Suprapubic skin (tissue), 4 donors: ENCODE measurements around the gene EXD3. TPM values are rescaled to one million over a fixed set of nuclear protein-coding genes. Genes with fewer than 3 reads are reported as not detected.

Experiments used
- DNase-seq, 2 donors: peaks; one replicate each; pipeline ENCODE4 v3.0.0-alpha.2; 2019; ENCODE audit warnings: low spot score in 2 of 2
- H3K27ac ChIP-seq: fragments of 200-600 bp; sonication (generic); one replicate; pipeline ENCODE4 v1.5.1; 2019
- H3K27me3 ChIP-seq: fragments of 200-600 bp; sonication (generic); one replicate; pipeline ENCODE4 v1.5.1; 2019
- H3K36me3 ChIP-seq: fragments of 200-600 bp; sonication (generic); one replicate; pipeline ENCODE4 v1.5.1; 2019
- H3K4me1 ChIP-seq: fragments of 200-600 bp; sonication (generic); one replicate; pipeline ENCODE4 v1.5.1; 2019
- H3K4me3 ChIP-seq: fragments of 200-600 bp; sonication (generic); one replicate; pipeline ENCODE4 v1.5.1; 2019; ENCODE audit warnings: mild to moderate bottlenecking
- H3K9me3 ChIP-seq: fragments of 200-600 bp; sonication (generic); one replicate; pipeline ENCODE4 v1.5.1; 2019
- CTCF ChIP-seq, 2 donors: fragments of 200-600 bp in 1 of 2; fragments of 450-650 bp in 1 of 2; sonication (generic) in 1 of 2; IDR thresholded peaks; one replicate each; pipeline ENCODE4 v1.5.1; 2016 to 2019; ENCODE audit warnings: antibody characterized with exemption in 2 of 2, mild to moderate bottlenecking in 1 of 2, moderate library complexity in 1 of 2
- EP300 ChIP-seq: sonication (generic); formaldehyde crosslinking; IDR thresholded peaks from one replicate; pipeline ENCODE4 v1.6.1; 2017; ENCODE audit warnings: antibody characterized with exemption
- POLR2A ChIP-seq, 2 donors: fragments of 450-650 bp; IDR thresholded peaks; one replicate each; pipeline ENCODE4 v1.6.1; 2017; ENCODE audit warnings: antibody characterized with exemption in 2 of 2, mild to moderate bottlenecking in 2 of 2, moderate library complexity in 2 of 2
- POLR2AphosphoS5 ChIP-seq, 3 donors: sonication (generic); formaldehyde crosslinking; IDR thresholded peaks; one replicate each; pipeline ENCODE4 v1.6.1; 2017; ENCODE audit warnings: antibody characterized with exemption in 3 of 3
- WGBS: methylation state at CpG from one replicate; pipeline ENCODE4 v1.1.5; 2018; 5-methylcytosine and 5-hydroxymethylcytosine counted together
- total RNA-seq, 4 donors: library from RNA; depleted of rRNA; stranded (reverse); fragments of >200 nt; gene quantifications; one replicate each; pipeline ENCODE4 v1.1.0, GENCODE V29; 2016

Gene EXD3
- total RNA-seq, 4 donors from 2014 or later = 7.3 to 54.0 (median 16.4) TPM

GRCh38 chr9:137449931-137450538, 27.1 kb upstream of the EXD3 start:
- Histone ChIP-seq H3K36me3 (peaks cover 25% of the 10 kb centered on the region), H3K9me3 (no peaks in the 10 kb centered on the region), H3K27ac (no peak overlapping the region), H3K4me3 (no peak overlapping the region), H3K27me3 (no peaks in the 10 kb centered on the region), H3K4me1 (peaks cover 37% of the 10 kb centered on the region)
- 81% methylated on average over 9 of the region's 18 CpGs for WGBS
- no peak for TF ChIP-seq POLR2AphosphoS5 (IDR thresholded peaks at IDR 0.05)
- TF ChIP-seq POLR2A (IDR thresholded peaks at IDR 0.05) = no peak
- no peak for TF ChIP-seq CTCF (IDR thresholded peaks at IDR 0.05)
- no peak for TF ChIP-seq EP300
- DNase-seq = peak in 1 of 2 donors; percentile 71

- Histone ChIP-seq H3K4me1 (peaks cover 32% of the 10 kb centered on the region), H3K9me3 (no peaks in the 10 kb centered on the region), H3K4me3 (no peak overlapping the region), H3K27ac (no peak overlapping the region), H3K27me3 (no peaks in the 10 kb centered on the region), H3K36me3 (peaks cover 25% of the 10 kb centered on the region)
- TF ChIP-seq POLR2AphosphoS5 (IDR thresholded peaks at IDR 0.05) (no peak), EP300 (no peak), POLR2A (IDR thresholded peaks at IDR 0.05) (no peak), CTCF (IDR thresholded peaks at IDR 0.05) (no peak)
- WGBS = 88% methylated on average over 8 of the region's 36 CpGs
- peak in 1 of 2 donors; percentile 61 for DNase-seq
Measured at GRCh38 chr9:137449081-137449844, 26.3 kb upstream of the EXD3 start.

GRCh38 chr9:137448602-137448962, 25.6 kb upstream of the EXD3 start:
- no peak for TF ChIP-seq POLR2AphosphoS5 (IDR thresholded peaks at IDR 0.05)
- no peak for TF ChIP-seq POLR2A (IDR thresholded peaks at IDR 0.05)
- TF ChIP-seq CTCF (IDR thresholded peaks at IDR 0.05) = no peak
- no peak for TF ChIP-seq EP300

GRCh38 chr9:137447722-137448601, 25.0 kb upstream of the EXD3 start:
- Histone ChIP-seq H3K27ac (no peak overlapping the region), H3K4me3 (no peak overlapping the region), H3K9me3 (no peaks in the 10 kb centered on the region), H3K4me1 (peaks cover 24% of the 10 kb centered on the region), H3K27me3 (no peaks in the 10 kb centered on the region), H3K36me3 (peaks cover 21% of the 10 kb centered on the region)
- TF ChIP-seq POLR2AphosphoS5 (IDR thresholded peaks at IDR 0.05) = no peak
- TF ChIP-seq EP300 = no peak
- no peak for TF ChIP-seq CTCF (IDR thresholded peaks at IDR 0.05)
- no peak for TF ChIP-seq POLR2A (IDR thresholded peaks at IDR 0.05)
- peak in 1 of 2 donors; percentile 64 for DNase-seq
- WGBS = 91% methylated on average over 9 of the region's 27 CpGs

More at GRCh38 chr9:137448602-137448962, 25.6 kb upstream of the EXD3 start:
- H3K36me3 ChIP-seq = peaks cover 25% of the 10 kb centered on the region
- 92% methylated on average over 5 of the region's 16 CpGs for WGBS
- H3K27ac ChIP-seq = no peak overlapping the region
- H3K4me3 ChIP-seq = no peak overlapping the region
- DNase-seq = peak in 1 of 2 donors; percentile 61
- H3K27me3 ChIP-seq = no peaks in the 10 kb centered on the region
- no peaks in the 10 kb centered on the region for H3K9me3 ChIP-seq
- peaks cover 29% of the 10 kb centered on the region for H3K4me1 ChIP-seq
